Stimulated activated CD4-positive, alpha-beta T cell treated with anti-CD3 and anti-CD28 coated beads, Interleukin-15, amount 100 ng/mL, for 1 hour (primary cell): ENCODE data around the gene MBD5.

ENCODE experiments used
- DNase-seq, 2 donors: peaks; one replicate each; pipeline ENCODE4 v3.0.0-alpha.2; 2020; ENCODE audit warnings: low read depth in 1 of 2, low spot score in 1 of 2

The MBD5 gene

DNA sequence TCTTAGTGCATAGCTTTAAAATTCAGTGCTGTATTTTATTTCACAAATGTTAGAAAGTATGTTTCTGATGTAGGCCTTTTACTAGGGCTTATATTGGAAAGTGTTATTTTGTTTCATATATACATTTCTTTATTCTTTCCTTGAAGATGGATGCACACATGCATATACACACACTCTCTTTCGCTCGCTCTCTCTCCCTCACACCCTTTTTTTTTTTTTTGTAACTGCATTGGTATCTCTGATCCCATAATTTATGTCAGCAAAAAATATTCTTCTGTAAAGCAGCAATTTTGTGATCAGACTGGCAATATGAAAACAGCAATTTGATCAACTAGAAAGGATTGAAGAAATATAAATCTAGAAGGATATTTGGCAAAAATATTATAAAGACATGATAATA, 2.0 kb downstream of the MBD5 start:
- no peak for DNase-seq

- no peak for DNase-seq
These were observed 3.0 kb downstream of the MBD5 start for GRCh38 chr2:148023861-148024260.

DNA sequence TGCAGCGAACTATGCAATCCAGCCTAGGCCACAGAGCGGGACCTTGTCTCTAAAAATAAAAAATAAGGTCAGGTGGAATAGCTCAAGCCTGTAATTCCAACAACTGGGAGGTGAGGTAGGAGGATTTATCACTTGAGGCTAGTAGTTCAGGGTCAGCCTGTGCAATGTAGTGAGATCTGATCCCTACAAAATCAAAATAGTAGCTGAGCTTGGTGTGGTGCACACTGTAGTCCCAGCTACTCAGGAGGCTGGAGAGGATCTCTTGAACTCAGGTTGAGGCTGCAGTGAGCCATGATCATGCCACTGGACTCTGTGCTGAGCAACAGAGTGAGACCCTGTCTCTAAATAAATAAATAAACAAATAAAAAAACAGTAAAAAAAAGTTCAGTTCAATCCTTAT, 5.7 kb downstream of the MBD5 start:
- DNase-seq, result no peak

- no peak for DNase-seq
These were observed 6.9 kb downstream of the MBD5 start for GRCh38 chr2:148027822-148028221.

GRCh38 chr2:148028781-148029180, 7.9 kb downstream of the MBD5 start:
- DNase-seq, result no peak

- DNase-seq, result no peak
These were observed 10.3 kb downstream of the MBD5 start for GRCh38 chr2:148031152-148031551.

DNA sequence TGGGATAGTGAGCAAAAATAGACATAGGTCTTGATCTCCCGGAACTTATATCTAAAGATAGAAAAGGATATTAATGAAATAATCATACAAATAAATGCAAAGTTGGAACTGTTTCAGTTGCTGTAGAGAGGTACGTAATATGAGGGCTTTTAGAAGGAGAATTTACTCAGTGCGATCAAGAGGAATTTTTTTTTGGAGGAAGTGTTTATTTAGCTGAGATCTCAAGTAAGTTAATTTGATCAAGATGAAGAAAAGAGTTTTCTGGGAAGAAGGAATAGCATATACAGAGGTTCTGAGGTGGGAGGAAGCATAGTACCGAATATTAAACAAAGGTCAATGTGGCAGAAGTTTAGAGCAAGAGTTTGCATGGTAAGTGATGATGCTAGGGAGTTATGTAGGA, 11.3 kb downstream of the MBD5 start:
- no peak for DNase-seq

DNA sequence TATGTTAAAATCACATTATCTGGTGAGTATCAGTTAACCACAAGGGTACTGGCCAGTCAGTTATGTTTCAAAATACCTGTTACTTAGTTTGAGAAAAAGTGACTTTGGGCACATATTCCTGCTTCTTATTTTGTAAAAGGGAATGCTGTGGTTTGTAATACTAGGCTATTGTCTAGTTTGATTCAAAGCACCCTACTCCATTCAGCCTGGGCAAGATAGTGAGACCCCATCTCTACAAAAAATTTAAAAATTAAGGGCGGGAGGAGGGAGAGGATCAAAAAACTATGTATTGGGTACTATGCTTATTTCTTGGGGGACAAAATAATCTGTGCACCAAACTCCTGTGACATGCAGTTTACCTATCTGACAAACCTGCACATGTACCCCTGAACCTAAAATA, 18.9 kb downstream of the MBD5 start:
- no peak for DNase-seq

GRCh38 chr2:148042219-148042618, 21.3 kb downstream of the MBD5 start:
- DNase-seq, result no peak

DNA sequence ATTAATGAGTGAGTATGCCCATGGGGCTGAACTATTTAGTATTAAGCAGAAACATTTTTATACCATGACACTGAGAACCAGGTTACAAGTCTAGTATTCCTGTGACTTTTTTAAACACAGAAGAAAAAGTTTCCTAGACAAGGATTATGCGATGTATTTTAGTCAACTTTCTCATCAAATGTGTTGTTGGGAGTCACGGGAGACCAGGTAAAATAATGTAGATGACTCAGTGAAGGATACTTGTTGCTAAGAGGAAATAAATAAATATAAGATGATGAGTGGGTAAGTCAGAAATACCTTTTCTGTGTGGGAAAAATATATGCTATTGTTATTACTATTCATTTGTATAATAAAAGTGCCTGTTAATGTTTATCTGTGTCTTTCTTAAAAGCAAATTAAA, 23.4 kb downstream of the MBD5 start:
- no peak for DNase-seq

DNA sequence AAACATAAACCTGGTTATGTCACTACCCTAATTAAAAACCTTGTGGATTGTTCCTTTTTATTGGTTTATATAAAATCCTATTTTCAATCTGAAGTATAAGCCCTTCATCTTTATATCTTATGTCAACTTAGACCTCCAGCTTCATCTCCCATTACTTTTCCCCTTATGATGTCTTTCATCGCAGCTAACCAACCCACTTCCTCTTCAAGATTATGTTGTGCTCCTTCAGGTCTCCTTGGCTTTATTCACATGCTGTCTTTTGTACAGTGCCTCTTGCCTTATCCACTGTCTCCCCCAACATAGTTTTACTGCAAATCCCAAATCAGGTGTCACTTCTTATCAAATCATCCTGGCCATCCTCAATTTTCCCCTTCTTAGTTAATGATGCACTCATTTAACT, 25.9 kb downstream of the MBD5 start:
- no peak for DNase-seq

GRCh38 chr2:148048475-148049221, 27.8 kb downstream of the MBD5 start:
- no peak for DNase-seq

DNA sequence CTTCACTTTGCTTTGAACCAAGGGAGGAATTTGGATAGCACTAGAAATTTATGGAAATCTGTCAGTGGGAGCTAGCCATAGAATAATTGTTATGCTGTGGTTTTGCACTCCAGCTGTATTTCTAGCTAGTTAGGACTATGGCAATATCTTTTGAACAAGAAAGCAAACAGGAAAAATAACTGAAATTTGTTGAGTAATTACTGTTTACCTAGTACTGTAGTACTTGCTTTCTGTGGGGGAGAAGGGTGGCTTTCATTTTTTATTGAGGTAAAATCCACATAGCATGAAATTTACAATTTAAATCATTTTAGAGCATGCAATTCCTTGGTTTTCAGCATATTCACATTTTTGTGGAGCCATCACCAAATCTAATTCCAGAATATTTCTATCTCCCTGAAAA, 28.4 kb downstream of the MBD5 start:
- no peak for DNase-seq

- no peak for DNase-seq
These were observed 31.8 kb downstream of the MBD5 start for GRCh38 chr2:148052687-148053086.

GRCh38 chr2:148058641-148059040, 37.8 kb downstream of the MBD5 start:
- no peak for DNase-seq

GRCh38 chr2:148063633-148064032, 42.7 kb downstream of the MBD5 start:
- no peak for DNase-seq

GRCh38 chr2:148065936-148066335, 45.0 kb downstream of the MBD5 start:
- no peak for DNase-seq

GRCh38 chr2:148067801-148068200, 46.9 kb downstream of the MBD5 start:
- DNase-seq, result no peak

- DNase-seq, result no peak
These were observed 50.5 kb downstream of the MBD5 start for GRCh38 chr2:148071351-148071750.

DNA sequence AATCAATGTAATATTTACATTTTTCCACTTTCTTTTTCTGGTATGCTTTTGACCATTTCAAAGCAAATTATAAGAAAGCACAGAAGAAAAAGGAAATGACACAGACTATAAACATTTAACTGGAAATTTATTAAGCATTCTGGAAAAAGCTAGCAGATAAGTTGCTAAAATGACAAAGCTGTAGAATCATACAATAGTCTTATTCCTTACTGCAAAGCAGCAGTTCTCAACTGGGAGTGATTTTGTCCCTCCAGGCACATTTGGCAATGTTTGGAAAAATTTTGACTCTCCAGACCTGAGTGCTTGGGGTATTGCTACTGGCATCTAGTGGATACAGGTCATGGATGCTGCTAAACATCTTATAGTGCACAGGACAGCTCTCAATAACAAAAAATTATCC, 75.1 kb downstream of the MBD5 start:
- DNase-seq, result no peak

- DNase-seq, result no peak
These were observed 81.8 kb downstream of the MBD5 start for GRCh38 chr2:148102641-148103040.

DNA sequence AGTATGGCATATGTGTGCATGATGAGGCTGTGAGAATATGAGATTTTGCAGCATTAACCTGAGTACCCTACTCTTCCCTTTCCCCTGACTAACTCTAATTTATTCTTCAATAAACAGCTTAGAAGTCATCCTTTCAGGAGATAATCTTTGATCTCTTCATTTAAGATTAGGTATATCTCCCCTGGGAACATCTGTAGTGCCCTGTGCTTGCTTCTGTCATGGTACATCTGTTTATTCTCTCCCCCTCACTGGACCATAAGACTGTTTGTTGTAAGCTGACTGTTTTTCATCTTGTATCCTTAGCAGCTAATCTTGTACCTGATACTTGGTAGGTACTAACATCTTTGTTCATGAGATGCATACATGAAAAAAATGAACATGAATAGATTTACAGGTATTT, 83.1 kb downstream of the MBD5 start:
- DNase-seq, result no peak

GRCh38 chr2:148106331-148106730, 85.4 kb downstream of the MBD5 start:
- no peak for DNase-seq

DNA sequence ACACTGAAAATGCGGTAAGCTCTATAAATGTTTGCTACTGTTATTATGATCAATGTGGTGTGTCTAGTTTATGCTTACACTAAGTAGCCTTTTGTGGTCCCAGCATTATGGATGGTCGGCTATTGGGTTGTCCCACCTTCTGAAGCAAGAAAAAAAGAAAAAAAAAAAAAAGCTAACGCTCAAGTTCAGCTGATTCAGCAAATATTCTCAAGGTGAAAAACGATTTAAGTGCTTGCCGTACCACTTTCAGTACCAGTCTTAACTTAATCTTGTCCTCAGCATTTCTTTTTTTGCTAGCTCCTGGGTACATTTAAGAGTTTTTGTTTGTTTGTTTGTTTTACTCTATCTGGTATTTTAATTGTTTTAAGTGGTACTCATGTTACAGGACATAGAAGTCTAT, 87.5 kb downstream of the MBD5 start:
- no peak for DNase-seq
